T-helper 2 cell (primary cell): ENCODE data around the gene CSF2.
"Not testable (repeated sequence)": the region's sequence is repeated elsewhere in the genome, so short reads cannot be mapped to it uniquely, and the experiment has no call there.

Source experiments
- DNase-seq, 5 experiments: peaks; one replicate each; pipeline versions ENCODE4 v3.0.0 to v3.0.0-alpha.2; 2012 to 2022

CSF2 gene

DNA sequence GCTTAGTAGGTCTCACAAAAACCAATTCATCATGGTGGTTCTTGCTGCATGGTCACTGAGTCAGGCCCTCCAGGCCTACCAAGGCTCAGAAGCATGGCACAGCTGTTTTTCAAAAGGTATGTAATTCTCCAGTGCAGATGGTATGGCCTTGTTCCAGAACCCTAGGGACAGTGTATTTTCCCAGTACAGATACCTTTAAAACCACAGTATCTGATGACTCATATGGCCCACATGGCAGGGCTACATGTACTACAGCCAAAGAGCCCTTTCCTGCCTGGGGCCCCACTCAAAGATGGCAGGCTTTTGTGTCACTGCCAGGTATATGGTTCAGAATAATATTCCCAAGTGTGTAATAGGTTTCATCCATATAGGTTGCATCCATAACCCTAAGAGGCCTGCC is 16.5 kb downstream of the CSF2 start:
- no peak for DNase-seq

DNA sequence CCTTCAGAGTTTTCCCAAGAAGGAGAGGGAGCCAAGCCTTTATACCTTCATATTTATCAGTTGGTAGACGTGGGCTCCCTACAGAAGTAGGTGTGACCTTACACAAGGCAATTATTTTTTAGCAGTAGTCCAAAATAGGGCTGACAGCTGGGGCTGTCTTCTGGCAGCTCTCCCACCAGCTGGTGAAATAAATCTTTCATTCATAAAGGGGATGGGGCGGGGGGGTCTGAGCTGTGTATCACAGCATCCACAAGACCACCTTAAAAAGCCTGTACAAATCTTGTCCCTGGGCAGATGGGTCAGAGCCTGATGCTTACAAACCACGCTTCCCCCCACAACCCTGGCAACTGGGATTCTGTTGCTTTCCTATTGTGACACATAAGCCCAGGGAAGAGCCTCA is 19.7 kb downstream of the CSF2 start:
- DNase-seq = no peak

DNA sequence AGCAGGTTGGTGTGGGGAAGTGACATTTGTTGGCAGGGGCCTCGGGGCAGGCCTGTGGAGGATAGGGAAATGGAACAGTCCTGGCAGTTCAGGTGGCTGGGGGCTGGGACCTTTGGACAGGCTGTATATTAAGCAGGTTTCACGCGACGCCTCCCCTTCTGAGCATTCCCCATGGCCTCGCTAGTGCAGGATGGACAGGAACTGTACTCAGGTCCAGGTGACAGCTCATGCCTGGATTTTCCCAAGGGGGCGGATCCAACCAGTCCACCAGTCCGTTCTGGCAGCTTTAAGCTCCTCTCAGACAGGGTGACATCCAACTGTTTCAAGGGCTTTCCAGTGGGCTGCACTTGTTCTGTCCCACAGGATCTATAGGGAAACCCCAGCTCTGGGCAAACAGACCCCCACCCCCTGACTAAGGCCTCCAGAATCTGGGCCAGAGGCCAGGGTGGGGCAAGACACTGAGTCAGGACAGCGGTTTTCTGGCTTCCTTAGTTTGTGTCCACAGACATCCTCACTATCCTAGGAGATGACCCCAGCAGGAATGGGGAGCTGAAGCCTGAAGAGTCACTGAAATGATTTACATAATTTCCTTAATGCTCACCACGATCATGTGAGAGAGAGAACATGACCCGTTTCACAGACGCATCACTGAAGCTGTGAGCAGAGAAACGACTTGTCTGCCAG is 20.9 kb downstream of the CSF2 start:
- peak in 1 of 5 experiments; percentile 53 for DNase-seq

DNA sequence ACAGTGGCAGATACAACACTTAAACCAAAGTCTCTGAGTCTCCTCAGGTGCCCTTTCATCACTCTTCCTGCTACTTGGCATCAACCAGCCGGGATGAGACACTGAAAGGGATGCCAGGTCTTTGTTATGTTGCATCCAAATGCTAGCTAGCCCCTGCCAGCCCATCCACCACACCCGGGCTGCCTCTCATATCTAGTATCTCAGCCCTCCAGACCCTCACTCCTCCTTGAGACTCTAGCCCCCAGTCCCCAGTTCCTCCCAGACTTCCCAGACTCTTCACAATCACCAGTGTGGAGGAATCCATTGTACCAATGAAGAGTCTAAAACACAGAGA is 21.5 kb downstream of the CSF2 start:
- DNase-seq = no peak

DNA sequence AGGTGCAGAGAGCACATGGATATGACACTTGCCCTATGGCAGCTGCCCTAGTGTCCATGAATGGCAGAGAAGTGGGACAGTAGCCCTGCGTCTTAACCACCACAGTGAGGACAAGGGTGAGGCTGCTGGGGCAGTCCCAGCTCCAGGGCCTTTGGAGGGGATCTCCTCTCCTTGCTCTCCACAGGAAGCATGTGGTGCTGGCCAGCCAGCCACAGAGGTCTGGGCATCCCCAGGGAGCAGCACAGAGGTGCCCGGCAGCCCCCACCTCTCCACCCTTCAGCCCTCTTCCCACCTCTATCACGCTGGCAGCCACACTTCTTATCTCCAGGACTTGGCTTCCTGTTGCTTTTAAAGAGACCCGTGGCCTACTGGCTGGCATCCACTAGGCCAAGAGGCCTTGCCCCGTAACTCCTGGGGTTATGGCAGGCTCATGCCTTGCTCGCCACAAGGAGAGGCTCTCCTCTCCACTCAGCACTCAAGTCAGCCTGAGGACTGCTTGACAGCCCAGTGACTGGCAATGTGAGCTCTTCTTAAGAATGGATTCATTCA is 21.9 kb downstream of the CSF2 start:
- peak in 1 of 5 experiments; percentile 30 for DNase-seq

DNA sequence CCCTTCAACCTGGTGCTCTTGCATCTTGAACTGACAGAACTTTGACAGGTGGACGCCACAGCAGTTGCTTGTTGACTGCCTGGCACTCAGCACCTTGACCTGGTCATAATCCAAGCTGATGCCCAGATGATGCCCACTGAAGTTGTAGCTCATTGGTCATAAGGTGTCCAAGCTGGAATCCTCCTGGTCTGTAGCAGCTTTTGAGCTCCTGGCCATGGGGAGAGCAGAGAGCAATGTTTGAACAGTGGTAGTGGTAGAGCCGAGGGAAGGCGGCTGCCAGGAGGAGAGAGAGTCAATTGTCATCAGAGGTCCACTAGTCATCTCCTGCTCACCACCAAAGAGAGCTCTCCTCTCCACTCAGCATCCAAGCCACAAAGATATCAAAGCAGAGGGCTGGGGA is 23.3 kb downstream of the CSF2 start:
- DNase-seq = no peak

DNA sequence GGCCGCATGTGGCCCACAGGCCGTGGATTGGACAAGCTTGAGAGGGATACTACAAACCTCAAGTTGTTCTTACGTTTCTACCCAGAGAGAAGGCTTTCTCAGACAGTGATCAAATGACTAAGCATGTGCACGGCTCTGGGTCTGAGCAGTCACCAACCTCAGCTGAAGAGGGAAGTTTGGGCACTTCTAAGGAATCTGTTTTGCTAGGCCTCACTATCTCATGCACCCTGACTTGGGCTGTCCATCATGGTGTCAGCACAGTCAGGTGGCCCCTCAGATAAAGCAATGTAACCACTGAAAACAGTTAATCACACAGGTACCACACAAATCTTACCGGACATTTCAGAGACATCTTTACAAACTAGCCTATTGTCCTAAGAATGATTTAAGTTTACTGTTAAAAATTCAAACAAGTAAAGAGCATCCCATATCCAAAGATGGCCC is 24.6 kb downstream of the CSF2 start:
- DNase-seq = peak in 1 of 5 experiments; percentile 89

DNA sequence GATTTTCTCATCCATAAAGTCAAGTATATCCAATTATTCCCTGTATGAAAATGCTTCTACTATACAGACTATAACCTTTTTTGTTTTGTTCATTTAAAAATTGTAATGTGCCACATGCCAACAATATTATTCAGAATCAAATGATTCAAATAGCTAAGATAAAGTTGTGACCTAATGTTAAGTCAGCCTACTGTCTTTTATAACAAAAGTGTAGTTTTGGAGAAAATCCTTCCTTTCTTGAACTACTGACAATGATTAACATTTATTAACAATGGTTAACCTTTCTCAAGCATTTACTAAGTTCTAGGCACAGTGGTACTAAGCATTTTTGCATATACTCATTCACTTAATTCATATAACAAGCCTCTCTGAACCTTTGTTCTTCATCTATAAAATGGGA is 25.0 kb downstream of the CSF2 start:
- DNase-seq = no peak

DNA sequence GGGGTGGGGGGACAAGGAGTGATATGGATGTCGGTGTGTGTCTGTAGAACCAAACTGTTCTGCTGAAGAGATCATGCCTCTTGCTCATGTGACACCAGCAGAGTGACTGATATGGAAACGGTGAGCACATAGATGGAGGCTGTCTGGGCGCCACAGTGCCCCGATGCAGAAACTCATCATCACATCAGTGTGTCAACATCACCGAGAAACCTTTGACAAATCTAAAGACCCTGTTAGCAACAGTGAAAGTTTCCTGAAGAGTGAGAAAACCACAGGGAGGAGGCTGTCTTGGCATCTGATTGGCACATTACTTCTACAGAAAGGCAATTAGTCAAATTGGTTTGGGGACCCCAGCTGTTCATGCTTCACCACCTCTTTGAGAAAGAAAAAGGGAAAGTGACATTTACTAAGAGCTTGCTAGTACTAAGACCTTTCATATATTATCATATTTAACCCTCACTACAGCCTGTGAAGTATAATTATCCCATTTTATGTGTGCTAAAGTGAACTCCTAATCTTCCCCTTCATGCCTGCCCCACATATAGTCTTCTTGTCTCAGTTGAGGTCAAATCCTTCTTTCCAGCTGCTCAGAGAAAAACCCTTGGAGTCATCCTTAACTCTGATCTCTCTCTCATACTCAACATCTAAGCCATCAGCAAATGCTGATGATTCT is 25.6 kb downstream of the CSF2 start:
- peak in 3 of 5 experiments; percentile 51 to 96 (median 63) for DNase-seq

DNA sequence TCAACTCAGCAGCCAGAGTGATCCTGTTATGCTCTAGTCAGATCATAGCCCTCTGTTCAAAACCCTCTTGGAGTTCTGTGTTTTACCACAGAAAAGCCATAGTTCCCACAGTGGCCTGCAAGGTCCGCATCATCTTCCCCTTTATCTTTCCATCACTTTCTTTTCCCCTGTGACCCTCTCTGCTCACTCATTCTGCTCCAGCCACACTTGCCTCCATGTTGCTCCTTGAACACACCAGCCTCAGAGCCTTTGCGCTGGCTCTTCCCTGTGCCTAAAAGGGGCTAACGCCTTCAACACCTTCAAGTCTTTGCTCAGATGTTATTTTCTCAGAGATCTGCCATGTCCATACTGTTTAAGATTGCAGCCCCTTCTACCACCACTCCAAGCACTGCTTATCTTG is 26.3 kb downstream of the CSF2 start:
- no peak for DNase-seq

DNA sequence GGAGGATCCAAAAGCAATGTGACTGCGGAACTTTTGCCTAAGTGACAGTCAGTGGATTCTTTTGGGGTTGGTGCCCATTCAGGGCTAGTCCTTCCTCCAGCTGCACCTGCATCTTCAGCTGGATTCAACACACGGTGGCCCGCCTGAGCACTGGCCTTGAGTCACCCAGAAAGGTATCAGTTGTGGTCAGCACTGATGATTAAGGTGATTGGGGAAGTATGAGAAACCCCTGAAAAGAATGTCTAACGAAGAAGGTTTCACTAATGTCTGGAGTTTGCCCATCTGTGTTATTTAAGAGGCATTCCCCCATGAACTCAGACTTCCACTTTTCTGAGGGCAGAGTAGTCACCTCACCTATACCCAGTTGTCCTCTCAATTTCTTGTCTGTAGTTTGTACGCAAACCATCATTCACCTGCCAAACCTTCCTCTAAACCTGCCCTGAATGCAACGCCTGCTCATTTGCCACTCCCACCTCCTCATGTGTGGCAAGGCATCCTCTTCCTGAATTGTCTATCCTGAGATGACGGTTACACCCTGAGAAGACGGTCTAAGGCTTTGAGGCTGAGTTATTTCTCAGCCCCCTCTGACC is 27.2 kb downstream of the CSF2 start:
- peak in 1 of 5 experiments; percentile 60 for DNase-seq

DNA sequence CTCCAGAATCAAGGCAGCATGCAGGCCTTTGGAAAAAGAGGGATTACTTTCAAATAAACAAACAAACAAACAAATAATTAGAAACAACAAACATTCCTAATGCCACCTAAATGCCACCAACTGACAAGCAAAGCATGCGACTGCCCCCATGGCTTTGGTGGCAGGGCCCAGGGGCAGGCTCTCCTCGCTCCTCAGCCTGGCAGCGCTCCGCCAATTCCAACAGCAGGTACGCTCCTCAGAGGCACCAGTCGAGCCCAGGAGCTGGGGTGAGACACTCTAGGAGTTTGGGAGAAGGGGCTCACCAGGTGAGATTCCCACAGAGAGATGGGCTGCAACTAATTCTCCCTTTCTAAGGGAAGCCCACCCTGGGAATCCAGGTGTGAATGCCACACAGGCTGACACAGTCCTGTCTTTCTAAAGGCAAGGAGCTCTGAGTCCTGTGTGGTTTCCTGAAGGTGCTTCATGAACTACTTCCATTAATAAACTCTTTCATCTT is 27.8 kb downstream of the CSF2 start:
- no peak for DNase-seq

DNA sequence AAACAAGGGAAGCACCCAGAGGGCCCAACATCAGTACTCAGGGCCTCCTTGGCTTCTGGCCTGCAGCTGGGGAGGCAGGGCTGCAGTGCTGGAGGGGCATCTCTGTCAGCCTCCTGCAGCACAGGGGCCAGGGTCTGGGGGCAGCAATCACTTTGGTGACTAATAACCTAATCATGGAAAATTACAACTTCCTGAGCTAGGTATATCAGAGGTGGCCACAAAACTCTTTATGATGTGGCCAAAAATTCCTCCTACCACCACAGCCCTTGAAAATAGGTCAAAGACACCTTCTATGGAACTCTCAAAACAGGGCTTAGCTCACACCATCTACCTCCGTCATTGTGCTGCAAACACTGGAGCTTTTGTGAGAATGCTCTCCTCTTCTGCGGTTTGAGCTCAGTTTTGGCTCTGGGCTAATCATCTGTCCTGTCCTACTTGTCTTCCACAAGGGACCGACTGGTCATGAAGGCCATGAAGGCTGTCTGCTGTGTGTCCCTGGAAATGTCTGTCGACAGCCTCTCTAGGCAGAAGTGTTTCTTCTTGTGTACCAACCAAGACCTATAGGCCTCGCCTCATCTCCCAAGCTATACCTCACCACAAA is 28.6 kb downstream of the CSF2 start:
- DNase-seq = peak in 3 of 5 experiments; percentile 21 to 90 (median 79)

DNA sequence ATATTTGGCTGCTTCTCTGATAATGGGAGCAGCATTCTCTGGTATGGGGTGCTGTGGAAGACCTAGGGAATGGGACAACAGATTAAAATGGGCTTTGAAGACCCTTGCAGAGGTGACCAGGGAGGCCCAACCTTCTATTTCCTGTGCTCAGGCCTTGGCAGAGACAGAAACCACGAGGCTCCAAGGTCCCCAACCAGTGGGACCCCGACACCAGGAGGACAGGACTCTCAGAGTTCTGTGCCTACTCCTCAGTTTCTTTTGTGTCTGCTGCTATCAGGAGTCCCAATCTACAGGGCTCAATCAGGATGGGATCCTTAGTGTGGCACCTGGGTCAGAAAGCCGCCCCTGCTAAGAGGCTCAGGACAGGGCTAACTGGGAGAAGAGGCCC is 29.3 kb downstream of the CSF2 start:
- peak in 1 of 5 experiments; percentile 38 for DNase-seq

DNA sequence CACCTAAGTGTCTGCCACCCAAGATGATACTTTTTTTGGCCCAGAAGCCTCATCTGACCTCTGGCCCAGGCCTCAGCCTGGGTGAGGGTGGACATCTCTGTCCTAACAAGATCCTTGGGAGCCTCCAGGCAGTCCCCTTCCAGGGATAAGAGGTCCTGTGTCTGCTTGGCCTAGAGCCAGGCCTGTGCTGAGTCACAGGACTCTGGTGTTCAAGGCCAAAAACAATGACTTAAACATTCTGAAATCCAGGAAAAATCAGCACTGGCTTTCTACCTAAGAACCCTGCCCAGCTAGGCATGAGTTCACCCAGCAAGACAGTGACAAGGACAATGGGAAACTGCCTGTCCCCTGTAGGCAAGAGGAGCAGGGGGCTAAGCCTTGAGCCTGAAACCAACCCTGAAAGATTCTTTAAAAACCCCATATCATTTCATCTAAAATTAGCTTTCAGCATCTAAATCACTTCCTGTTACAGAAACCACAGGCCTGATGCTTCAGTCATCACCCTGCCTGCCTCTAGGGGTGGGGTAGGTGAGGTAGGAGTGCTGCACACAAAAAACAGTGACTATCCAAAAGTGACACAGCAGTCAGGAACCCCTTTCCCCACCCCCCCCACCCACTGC is 29.9 kb downstream of the CSF2 start:
- DNase-seq = peak in 4 of 5 experiments; percentile 61 to 99 (median 74)

DNA sequence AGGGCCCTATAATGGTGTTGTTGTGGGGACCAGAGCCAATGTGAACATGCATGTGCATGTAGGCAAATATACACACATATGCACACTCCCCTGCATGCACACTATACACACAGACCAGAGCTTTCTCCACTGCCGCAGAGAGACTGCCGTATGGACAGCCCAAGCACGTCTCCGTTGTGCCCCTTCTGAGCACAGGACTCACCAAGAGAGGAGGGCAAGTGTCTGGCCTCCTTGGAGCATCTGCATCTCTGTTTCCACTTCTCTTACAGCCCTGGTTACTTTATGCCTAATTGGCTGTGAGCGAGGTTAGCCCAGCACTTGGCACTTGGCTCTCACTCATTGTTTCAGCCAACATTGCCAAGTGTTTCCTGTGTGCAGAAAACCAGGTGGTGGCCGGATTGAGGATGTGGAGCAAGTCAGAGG is 30.4 kb downstream of the CSF2 start:
- DNase-seq = peak in 1 of 5 experiments; percentile 80

DNA sequence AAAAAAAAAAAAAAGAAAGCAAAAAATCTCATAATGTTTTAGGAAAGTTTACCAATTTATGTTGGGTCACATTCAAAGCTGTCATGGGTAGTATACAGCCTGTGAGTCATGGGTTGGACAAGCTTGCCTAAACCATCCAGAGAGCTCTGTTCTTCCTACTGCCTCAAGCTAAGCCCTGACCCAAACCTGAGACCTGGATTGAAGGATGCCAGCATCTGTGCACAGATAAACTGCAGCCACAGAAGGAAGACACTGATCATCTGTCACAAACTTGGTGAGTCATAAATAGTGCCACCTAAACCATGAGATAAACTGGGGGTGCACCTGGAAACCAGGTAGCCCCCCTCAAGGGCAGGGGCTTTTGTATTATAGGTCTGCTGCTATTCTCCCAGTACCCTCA is 31.0 kb downstream of the CSF2 start:
- peak in 1 of 5 experiments; percentile 74 for DNase-seq

DNA sequence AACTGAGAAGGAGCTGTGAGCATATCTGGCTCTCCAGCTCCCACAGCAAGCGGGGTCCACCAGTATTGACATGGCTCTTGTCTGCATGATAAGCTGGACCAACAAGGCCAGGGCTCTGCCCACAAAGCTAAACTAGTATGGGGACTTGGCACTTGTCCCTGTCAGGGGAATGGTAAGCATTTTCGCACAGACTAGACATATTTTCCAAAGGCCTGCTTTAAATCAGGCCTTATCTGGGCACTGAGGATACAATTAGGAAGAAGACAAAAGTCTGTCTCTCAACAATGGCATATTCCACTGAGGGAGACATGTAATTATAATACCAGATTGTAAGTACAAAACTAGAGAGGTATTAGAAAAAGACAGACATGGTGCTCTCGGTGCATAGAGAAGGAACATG is 32.1 kb downstream of the CSF2 start:
- no peak for DNase-seq

DNA sequence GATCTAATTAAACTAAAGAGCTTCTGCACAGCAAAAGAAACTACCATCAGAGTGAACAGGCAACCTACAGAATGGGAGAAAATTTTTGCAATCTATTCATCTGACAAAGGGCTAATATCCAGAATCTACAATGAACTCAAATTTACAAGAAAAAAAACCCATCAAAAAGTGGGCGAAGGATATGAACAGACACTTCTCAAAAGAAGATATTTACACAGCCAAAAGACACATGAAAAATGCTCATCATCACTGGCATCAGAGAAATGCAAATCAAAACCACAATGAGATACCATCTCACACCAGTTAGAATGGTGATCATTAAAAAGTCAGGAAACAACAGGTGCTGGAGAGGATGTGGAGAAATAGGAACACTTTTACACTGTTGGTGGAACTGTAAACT is 34.9 kb downstream of the CSF2 start:
- peak in 1 of 5 experiments; percentile 56 for DNase-seq

DNA sequence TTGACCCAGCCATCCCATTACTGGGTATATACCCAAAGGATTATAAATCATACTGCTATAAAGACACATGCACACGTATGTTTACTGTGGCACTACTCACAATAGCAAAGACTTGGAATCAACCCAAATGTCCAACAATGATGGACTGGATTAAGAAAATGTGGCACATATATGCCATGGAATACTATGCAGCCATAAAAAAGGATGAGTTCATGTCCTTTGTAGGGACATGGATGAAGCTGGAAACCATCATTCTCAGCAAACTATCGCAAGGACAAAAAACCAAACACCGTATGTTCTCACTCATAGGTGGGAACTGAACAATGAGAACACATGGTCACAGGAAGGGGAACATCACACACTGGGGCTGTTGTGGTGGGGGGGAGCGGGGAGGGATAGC is 35.4 kb downstream of the CSF2 start:
- DNase-seq = not testable (repeated sequence)

DNA sequence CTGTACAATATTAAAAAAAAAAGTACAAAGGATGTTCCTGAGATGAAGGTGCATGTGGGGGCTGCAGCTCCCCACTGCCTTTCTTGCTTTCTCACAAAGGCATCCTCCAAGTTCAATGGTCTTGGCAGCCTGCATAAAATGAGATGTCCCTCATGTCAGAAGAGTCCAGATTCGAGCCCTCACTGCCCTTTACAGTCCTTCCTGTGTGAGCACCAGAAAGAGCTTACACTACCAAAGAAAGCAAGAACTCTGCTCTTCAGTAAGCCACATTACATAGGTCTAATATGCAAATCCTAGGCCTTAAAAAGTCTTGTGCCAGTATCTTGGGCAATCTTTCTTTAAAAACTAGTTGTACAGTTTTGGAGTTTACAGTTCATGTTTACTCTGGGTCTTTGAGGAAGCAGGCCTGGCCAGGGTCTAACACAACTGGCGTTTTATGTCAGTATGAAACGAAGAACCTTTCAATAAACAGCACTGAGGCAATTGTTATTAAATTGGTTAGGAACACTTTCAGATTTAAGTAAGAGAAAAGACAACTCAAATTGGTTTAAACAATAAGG is 36.0 kb downstream of the CSF2 start:
- DNase-seq = no peak

DNA sequence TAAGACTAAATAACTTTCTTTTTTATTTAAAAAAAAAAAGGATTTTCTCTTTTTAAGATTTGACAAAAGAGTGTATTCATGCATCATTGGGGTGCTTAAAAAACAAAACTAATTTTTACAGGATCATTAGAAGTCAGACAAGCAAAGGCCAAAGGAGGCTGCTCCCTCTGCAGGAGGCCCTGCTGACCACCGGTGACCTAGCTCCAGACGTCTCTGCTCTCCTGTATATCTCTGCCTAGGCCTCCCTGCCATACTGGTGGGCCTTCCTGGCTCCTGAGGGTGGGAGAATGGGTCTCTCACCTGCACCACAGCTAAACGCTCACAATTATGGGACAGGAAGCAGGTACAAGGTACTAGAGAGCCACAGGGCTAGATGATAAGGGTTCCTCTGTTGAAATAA is 36.6 kb downstream of the CSF2 start:
- no peak for DNase-seq
